ENCODE measurements around the gene LRRC51.

The LRRC51 gene

GRCh38 chr11:72120930-72121329, 40.3 kb downstream of the LRRC51 start:
- no peak for TF ChIP-seq CTCF (IDR thresholded peaks at IDR 0.05; ENCODE audit: low read depth, low read length)
- H3K4me3 ChIP-seq (ENCODE audit: low read depth, low read length) = no peak overlapping the region

- H3K4me3 ChIP-seq (ENCODE audit: low read depth, low read length) = no peak overlapping the region
- no peak for TF ChIP-seq CTCF (IDR thresholded peaks at IDR 0.05; ENCODE audit: low read depth, low read length)
Measured at GRCh38 chr11:72122607-72123006, 42.0 kb downstream of the LRRC51 start.

GRCh38 chr11:72123117-72123653, 42.5 kb downstream of the LRRC51 start:
- no peak for TF ChIP-seq CTCF (IDR thresholded peaks at IDR 0.05; ENCODE audit: low read depth, low read length)
- no peak overlapping the region for H3K4me3 ChIP-seq (ENCODE audit: low read depth, low read length)

GRCh38 chr11:72124046-72124445, 43.4 kb downstream of the LRRC51 start:
- no peak for TF ChIP-seq CTCF (IDR thresholded peaks at IDR 0.05; ENCODE audit: low read depth, low read length)
- no peak overlapping the region for H3K4me3 ChIP-seq (ENCODE audit: low read depth, low read length)

- H3K4me3 ChIP-seq (ENCODE audit: low read depth, low read length) = no peak overlapping the region
- TF ChIP-seq CTCF (IDR thresholded peaks at IDR 0.05; ENCODE audit: low read depth, low read length) = no peak
Measured at GRCh38 chr11:72125956-72126355, 45.3 kb downstream of the LRRC51 start.

GRCh38 chr11:72127923-72128322, 47.3 kb downstream of the LRRC51 start:
- H3K4me3 ChIP-seq (ENCODE audit: low read depth, low read length) = no peak overlapping the region

GRCh38 chr11:72129381-72129780, 48.7 kb downstream of the LRRC51 start:
- no peak for TF ChIP-seq CTCF (IDR thresholded peaks at IDR 0.05; ENCODE audit: low read depth, low read length)
- no peak overlapping the region for H3K4me3 ChIP-seq (ENCODE audit: low read depth, low read length)

More at GRCh38 chr11:72127923-72128322, 47.3 kb downstream of the LRRC51 start:
- no peak for TF ChIP-seq CTCF (IDR thresholded peaks at IDR 0.05; ENCODE audit: low read depth, low read length)

All from WI38 (cell line).